Measurements from ENCODE around the gene SPNS1.
"Not testable (repeated sequence)": the region's sequence is repeated elsewhere in the genome, so short reads cannot be mapped to it uniquely, and the experiment has no call there.

Gene SPNS1

GRCh38 chr16:28958836-28959235 lies 15.7 kb upstream of the SPNS1 start:
- DNase-seq = no peak

DNA sequence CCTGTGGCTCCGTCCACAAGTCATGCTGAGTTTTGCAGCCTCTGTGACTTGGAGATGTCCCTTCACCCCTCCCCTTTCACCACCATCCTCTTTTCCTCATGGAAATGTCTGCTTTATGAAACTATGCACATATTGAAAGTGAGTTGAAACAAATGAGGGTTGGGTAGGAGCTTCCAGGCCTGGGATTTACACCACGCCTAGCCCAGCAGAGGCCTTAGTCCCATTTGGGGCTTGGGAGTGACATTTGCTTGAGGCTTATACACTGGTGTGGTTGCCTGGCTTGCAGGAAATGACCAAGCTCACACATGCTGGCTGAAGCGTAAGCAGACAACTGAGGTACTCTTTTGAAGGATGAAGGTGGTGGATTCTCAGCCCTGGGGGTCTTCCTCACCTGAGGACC lies 10.5 kb upstream of the SPNS1 start:
- DNase-seq = no peak

GRCh38 chr16:28964496-28964895 lies 10.1 kb upstream of the SPNS1 start:
- DNase-seq = no peak

DNA sequence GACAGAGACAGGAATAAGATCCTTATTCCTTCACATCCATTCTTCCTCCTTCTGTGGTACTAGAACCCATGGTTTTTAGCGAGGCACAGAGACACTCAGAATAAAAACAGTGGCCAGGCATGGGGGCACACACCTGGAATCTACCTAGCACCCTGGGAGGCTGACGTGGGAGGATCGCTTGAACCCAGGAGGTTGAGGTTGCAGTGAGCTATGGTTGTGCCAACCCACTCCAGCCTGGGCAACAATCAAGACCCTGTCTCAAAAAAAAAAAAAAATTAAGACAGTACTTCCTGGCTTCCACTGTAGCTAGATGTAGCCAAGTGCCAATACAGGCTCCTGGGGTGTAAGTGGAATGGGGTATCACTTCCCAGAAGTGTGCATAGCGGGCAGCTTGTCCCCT lies 7.4 kb upstream of the SPNS1 start:
- no peak for DNase-seq

DNA sequence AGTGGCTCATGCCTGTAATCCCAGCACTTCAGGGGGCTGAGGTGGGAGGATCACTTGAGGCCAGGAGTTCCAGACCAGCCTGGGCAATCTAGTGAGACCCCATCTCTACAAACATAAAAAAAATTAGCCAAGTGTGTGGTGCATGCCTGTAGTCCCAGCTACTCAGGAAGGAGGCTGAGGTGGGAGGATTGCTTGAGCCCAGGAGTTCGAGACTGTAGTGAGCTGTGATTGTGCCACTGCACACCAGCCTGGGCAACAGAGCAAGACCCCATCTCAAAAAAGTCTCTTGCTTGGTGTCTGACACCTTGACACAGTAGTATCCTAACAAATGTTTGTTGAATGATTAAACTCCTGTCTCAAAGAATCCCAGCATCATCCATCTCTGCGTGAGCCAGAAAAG lies 4.9 kb upstream of the SPNS1 start:
- not testable (repeated sequence) for DNase-seq

GRCh38 chr16:28974007-28974436 lies 556 bp upstream of the SPNS1 start:
- DNase-seq = no peak

DNA sequence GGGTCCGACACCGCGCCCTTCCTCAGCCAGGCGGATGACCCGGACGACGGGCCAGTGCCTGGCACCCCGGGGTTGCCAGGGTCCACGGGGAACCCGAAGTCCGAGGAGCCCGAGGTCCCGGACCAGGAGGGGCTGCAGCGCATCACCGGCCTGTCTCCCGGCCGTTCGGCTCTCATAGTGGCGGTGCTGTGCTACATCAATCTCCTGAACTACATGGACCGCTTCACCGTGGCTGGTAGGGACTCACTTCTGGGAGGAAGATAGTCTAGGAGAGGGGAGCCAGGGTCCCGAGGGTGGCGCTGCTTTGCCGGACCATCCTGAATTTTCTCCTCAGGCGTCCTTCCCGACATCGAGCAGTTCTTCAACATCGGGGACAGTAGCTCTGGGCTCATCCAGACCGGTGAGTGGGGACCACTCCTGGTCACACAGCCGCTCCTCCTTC lies 601 bp downstream of the SPNS1 start:
- no peak for DNase-seq

DNA sequence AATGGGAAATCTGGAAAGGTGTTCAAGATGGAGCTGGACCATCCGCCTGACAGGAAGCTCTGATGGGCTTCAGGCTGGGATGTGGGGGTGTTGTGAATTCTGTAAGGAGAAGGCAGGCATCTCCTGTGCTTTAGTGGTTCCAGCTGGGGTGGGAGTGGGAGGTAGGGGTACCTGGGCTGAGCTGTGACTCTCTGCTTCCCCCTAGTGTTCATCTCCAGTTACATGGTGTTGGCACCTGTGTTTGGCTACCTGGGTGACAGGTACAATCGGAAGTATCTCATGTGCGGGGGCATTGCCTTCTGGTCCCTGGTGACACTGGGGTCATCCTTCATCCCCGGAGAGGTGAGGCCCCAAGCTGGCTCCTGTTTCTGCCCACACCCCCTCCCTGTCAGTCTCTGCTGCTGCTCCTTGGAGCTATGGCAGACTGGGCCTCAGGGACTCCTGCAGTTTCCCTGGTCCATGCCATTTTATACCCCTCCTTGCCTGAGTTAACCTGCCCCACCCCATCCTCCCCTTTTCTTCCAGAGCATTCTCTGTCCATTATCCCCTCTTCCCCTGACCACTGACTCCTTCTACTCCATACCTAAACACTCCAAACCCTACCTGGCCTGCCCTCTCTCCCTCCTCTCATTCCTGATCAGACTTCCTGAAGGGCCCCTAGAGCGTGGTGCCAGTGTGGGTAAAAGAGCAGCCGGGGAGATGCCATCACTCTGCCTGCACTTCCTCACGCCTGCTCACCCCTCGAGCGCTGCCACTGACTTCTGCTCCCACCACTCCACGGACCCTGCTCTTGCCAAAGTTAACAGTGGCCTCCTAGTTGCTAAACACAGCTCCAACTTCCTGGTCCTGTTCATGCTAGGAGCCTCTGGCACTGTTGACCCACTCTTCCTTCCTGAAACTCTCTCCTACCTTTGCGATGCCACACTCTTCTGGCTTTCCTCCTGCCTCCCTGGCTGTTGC lies 3.4 kb downstream of the SPNS1 start:
- peak; percentile 57 for DNase-seq

DNA sequence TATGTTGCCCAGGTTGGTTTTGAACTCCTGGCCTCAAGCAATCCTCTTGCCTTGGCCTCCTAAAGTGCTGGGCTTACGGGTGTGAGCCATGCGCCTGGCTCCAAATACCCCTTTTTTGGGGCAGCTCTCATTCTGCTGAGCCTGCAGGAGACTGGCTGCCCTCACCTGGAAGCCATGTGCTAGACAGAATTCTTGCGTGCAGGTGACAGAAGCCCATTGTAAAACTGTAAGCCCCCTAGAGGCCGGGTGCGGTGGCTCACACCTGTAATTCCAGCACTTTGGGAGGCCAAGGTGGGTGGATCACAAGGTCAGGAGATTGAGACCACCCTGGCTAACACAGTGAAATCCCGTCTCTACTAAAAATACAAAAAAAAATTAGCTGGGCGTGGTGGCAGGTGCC lies 5.8 kb downstream of the SPNS1 start:
- not testable (repeated sequence) for DNase-seq

GRCh38 chr16:28980929-28981328 lies 6.4 kb downstream of the SPNS1 start:
- no peak for DNase-seq

DNA sequence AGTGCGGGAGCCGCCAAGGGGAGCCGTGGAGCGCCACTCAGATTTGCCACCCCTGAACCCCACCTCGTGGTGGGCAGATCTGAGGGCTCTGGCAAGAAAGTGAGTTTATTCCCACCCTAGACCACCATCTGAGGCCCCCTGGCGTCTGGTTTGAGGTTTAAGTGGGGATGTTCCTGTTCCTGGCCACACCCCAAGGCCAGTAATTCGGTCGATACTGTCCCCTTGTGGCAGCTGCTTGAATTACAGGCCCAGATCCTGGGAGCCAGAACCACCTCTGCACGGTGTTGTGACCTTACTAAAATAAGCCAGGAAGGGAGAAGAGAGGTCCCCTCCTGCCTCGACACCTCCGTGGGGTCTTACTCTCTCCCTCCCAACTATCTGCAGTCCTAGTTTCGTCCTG lies 6.9 kb downstream of the SPNS1 start:
- DNase-seq = peak; percentile 39

- no peak for DNase-seq
Observed at GRCh38 chr16:28982418-28982817, 7.8 kb downstream of the SPNS1 start.

DNA sequence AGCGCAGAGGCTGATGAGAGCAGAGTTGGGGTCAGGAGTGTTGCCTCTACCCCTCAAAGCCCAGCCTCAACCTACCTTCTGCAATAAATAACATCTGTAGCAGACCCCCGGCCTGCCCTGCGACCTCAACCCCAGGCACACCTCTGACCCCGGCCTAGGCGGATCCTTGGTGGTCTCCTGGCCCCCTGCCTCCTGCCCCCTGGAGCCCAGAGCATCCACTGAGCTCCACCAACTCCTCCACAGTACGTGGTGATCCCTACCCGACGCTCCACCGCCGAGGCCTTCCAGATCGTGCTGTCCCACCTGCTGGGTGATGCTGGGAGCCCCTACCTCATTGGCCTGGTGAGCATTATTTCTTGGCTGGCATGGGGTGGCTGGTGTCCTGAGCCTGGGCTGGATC lies 8.4 kb downstream of the SPNS1 start:
- no peak for DNase-seq

DNA sequence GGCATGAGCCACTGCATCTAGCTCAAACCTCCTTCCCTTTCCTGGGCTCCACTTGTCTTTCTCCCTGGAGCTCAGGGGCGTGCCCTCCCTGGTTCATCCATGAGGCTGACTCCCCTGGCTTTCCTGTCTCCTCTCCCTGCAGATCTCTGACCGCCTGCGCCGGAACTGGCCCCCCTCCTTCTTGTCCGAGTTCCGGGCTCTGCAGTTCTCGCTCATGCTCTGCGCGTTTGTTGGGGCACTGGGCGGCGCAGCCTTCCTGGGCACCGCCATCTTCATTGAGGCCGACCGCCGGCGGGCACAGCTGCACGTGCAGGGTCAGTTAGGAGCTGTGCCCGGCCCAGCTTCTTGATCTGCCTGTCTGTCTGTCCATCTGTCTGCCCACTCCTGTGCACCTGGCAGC lies 9.1 kb downstream of the SPNS1 start:
- DNase-seq = no peak

DNA sequence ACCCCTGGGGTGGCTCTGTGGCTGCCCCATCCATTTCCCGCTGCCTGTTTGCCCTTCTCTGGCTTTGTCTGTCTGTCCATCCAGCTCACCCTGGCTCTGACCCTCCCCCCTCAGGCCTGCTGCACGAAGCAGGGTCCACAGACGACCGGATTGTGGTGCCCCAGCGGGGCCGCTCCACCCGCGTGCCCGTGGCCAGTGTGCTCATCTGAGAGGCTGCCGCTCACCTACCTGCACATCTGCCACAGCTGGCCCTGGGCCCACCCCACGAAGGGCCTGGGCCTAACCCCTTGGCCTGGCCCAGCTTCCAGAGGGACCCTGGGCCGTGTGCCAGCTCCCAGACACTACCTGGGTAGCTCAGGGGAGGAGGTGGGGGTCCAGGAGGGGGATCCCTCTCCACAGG lies 9.5 kb downstream of the SPNS1 start:
- no peak for DNase-seq

DNA sequence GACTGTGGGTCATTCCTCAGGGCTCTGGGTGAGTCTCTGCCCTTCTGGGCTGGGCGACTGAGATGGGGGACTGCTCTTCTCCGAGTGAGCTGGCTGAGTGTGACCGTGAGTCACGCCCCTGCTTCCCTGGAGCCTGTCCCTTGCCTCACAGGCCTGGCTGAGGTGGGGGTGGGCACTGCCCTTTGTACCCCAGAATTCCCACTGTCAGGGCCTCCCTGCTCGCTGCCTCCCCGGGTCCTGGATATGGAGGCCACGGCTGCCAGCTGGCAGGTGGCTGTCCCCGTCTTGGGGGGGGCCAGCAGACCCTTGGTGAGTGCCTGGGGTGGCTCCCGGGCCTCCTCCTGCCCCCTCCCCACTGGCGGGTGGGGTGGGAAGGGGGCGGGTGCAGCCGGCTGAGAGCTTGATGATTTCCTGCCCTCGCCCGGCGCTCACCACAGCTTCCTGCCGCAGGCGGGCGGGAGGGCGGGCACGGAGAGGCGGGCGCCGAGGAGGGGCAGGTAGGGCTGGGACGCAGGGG lies 10.1 kb downstream of the SPNS1 start, which contains the start of gene LAT:
TSS of gene LAT (plus strand) at position 434 of the 517 bp plus-strand sequence. CDS start 366 bp downstream, outside the sequence.
- DNase-seq = peak; percentile 80

- no peak for DNase-seq
Observed at GRCh38 chr16:28985211-28986041, 10.8 kb downstream of the SPNS1 start.

- no peak for DNase-seq
Observed at GRCh38 chr16:28986046-28986445, 11.5 kb downstream of the SPNS1 start.

- no peak for DNase-seq
Observed at GRCh38 chr16:28986492-28986891, 11.9 kb downstream of the SPNS1 start.

DNA sequence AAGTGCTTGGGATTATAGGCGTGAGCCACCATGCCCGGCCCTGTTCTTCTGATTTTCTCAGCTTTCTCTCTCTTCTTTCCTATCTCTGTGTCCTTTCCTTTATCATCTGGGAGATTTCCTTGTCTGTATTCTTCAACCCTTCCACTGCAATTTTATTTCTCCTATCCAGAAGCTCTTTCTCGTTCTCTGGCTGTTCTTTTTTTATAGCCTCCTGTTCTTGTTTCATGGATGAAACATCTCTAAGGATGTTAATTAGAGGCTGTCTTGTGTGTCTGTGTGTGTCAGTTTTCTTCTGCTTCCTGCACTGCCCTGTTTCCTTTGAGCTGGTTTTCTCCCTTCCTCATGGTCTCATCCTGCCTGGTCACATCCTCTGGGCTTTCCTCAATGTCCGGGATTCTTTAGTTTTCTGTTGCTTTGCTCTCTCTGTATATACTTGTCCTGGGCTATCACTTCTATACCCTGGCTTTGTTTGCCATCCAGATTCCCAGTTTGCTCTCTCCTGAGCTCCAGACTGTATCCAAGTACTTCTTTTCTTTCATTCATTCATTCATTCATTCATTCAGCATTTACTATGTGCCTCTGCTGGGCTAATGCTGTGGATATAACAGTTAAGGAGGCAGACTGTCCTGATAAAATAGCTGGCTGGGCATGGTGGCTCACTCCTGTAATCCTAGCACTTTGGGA lies 12.7 kb downstream of the SPNS1 start:
- no peak for DNase-seq

GRCh38 chr16:28989363-28989762 lies 14.8 kb downstream of the SPNS1 start:
- DNase-seq = no peak

GRCh38 chr16:28990375-28991040 lies 15.9 kb downstream of the SPNS1 start:
- DNase-seq = peak; percentile 39

Data from CD4-positive, alpha-beta T cell treated with Interleukin-10 for 1 hour (primary cell).